ENCODE results near the gene DNMT3L.
"Not testable (repeated sequence)": the region's sequence is repeated elsewhere in the genome, so short reads cannot be mapped to it uniquely, and the experiment has no call there.

DNMT3L gene

DNA sequence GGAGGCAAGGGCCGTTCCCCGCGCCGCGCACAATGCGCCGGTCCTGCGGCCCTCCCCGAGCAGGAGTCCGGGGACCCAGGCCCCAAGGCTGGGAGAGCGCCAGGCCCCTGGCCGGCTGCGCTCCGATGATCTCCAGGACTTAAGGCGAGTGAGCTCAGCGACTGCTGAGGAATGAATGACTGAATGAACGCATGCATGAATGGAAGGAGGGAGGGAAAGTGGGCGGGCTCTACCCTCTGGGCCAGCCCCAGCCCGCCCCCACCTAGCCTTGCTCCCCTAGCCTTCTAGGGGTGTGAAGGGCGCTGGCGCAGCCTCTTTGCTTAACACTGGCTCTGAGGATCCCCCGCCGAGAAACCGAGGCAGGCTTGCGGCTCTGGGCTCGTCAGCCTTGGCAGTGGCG, 20.4 kb downstream of the DNMT3L start:
- DNase-seq: not testable (repeated sequence)

DNA sequence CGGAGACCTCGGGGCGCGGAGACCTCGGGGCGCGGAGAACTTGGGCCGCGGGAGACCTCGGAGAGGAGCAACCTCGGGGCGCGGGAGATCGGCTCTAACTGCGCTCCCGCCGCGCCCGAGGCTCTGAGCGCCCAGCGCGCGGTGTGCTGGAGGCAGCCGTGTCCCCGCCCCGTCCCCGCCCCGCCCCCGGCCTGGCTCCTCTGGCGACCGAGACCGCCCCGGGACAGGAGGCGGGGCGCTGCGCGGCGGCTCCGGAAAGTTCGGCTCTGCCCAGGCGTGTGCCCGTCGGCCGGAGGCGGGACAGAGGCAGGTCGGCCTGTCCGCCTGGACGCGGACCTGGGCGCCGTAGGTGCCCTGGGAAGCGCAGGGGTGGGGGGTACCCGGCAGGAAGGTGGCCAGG, 20.9 kb downstream of the DNMT3L start, which contains the start of gene ICOSLG:
ICOSLG (minus strand) TSS at position 102 of the 400 bp plus-strand sequence. CDS start 126 bp downstream, outside the sequence.
- DNase-seq: not testable (repeated sequence)

DNA sequence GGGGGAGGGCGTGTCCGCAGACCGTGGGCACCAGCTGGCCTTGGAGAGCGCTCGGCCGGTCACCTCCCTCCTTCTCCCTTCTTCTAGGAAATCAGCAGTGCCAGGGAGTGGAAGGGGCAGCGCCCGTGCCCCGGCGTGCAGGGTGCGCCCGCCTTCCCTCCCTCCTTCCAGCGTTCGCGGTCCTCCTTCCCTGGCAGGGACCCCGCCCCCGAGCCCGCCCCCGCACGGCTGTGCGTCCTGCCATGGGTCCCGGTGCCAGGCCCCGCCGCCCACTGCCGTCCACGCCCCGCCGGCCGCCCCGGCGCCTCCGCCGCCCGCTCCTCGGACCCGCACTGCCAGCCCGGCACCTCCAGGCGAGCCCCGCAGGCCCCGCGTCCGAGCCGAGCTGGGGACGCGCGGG, 21.3 kb downstream of the DNMT3L start:
- DNase-seq: not testable (repeated sequence)

DNA sequence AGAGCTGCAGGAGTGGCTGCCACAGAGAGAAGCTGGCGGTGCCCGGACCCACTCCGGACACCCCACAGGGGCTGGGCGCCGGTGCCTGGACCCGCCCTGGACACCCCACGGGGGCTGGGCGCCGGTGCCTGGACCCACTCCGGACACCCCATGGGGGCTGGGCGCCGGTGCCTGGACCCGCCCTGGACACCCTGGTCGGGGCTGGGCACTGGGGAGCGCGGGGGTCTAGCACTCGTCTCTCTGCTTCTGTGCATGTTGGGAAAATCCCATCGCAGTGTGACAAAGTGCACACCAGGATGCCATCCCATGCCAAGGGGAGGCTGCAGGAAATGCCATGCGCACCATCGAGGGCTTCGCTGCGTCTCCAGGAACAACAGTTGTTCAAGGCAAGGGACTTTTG, 32.1 kb downstream of the DNMT3L start:
- not testable (repeated sequence) for DNase-seq

DNA sequence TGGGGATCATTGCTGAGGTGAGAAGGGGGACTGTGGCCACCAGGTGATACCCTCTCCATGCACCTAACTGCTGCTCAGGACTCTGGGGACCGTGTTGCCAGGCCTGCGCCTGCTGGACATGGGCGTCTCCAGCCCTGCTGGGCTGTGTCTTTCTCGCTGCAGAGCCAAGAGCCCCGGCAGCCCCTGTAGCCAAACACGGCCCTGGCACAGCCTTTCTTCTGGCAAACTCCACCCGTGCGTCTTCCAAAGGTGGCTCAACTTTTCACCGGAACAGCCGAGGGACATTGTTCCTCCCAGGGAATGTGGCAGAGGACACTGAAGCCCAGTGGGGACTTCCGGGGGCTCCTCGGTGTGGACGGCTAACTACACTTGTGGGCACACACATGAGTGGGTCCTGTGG, 33.6 kb downstream of the DNMT3L start:
- DNase-seq: not testable (repeated sequence)

DNA sequence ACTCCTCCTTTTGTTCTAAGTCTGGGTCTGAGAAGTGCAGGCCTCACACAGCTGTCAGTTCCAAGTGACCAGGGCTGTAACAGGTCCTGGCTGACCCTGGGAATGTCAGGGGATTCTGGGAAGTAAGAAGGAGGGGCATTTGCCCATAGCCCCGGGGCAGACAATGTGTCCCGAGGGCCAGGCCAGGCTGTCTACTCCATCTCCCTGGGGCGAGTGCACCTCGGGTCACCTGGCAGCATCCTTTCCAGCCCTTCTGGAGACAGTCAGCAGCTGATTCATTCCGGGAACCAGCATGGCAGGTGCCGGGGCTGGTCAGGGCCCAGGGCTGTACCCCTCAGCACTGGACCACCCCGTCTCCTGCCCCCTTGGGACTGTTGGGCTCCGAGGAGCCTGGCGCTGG, 34.1 kb downstream of the DNMT3L start:
- not testable (repeated sequence) for DNase-seq

DNA sequence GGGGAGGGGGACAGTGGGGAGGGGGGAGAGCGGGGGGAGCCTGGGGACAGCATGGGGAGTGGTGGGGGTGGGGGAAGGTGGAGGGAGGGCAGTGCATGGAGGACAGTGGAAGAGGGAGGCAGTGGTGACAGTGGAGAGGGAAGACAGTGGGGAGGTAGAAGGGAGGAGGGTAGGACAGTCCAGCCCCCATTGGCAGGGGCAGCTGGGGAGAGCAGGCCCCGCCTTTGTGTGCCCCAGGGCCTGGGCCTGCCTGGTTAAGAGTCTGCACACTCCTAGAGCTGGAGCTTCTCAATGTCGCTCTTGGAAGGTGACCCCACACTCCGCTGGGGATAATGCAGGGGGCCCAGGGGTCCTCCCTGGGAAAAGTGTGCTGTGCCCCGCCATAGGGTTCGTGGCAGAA, 36.1 kb downstream of the DNMT3L start:
- not testable (repeated sequence) for DNase-seq

DNA sequence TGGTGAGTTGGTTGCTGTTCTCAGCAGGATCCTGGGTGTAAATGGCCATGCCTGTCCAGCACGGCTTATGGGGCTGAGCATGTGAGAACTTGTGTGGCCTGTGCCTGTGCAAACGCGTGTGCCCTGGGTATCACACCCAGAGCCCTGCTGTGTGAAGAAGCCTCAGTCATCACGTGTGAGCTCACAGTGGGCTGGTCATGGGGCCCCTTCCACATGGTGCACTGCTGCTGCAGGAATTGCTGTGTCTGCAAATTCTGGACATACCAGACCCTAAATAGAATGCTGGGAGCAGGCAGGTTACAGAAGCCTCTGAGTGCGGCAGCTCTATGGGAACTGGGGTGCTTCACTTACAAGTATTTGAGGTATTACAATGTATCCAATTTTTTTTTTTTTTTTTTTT, 38.4 kb downstream of the DNMT3L start:
- DNase-seq: not testable (repeated sequence)

DNA sequence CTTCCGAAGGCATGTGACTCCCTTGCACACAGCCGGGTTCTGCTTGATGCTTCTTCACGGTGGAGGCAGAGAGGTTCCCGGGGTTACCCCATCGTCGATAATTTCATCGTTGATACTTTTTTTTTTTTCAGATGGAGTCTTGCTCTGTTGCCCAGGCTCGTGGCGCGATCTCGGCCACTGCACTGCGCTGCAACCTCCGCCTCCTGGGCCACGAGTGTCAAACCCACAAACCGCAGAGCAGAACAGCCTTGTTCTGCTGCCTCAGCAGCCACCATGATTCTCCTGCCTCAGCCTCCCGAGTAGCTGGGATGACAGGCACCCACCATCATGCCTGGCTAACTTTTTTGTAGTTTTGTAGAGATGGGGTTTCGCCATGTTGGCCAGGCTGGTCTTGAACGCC, 41.0 kb downstream of the DNMT3L start:
- DNase-seq: not testable (repeated sequence)

DNA sequence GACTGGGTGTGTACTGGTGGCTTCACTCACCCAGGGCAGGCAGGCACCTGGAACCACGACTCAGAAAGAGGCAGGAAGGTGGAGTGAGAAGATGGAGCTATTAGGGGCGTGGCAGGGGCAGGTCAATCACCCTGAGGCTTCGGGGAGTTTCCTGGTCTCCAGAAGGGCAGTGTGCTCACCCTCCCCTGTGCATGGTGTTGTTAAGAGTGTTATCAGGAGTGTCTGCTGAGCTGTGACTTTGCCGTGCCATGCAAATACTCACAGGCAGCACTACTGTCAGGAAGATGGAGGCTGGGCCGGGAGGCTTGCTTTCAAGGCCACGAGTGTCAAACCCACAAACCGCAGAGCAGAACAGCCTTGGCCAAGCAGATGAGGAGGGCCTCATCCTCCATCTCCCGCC, 43.2 kb downstream of the DNMT3L start:
- not testable (repeated sequence) for DNase-seq

DNA sequence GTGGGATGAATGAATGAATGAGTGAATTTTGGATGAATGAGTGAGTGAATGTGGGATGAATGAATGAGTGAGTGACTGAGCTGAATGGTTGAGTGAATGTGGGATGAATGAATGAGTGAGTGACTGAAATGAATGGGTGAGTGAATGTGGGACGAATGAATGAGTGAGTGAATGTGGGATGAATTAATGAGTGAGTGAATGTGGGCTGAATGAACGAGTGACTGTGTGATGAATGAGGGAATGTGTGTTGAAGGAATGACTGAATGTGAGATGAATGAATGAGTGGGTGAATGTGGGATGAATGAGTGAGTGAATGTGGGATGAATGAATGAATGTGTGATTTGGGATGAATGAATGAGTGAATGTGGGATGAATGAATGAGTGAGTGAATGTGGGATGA, 49.7 kb downstream of the DNMT3L start:
- not testable (repeated sequence) for DNase-seq

DNA sequence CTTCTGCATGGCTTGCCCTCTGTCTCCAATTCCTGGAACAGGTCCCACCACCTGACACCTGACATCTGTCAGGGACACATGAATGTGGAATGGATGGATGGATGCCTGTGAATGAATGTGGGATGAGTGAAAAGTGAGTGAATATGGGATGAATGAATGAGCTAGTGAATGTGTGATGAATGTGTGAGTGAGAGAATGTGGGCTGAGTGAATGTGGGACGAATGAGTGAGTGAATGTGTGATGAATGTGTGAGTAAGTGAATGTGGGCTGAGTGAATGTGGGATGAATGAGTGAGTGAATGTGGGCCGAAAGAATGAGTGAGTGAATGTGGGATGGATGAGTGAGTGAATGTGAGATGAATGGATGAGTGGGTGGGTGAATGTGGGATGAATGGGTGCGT, 50.1 kb downstream of the DNMT3L start:
- not testable (repeated sequence) for DNase-seq

DNA sequence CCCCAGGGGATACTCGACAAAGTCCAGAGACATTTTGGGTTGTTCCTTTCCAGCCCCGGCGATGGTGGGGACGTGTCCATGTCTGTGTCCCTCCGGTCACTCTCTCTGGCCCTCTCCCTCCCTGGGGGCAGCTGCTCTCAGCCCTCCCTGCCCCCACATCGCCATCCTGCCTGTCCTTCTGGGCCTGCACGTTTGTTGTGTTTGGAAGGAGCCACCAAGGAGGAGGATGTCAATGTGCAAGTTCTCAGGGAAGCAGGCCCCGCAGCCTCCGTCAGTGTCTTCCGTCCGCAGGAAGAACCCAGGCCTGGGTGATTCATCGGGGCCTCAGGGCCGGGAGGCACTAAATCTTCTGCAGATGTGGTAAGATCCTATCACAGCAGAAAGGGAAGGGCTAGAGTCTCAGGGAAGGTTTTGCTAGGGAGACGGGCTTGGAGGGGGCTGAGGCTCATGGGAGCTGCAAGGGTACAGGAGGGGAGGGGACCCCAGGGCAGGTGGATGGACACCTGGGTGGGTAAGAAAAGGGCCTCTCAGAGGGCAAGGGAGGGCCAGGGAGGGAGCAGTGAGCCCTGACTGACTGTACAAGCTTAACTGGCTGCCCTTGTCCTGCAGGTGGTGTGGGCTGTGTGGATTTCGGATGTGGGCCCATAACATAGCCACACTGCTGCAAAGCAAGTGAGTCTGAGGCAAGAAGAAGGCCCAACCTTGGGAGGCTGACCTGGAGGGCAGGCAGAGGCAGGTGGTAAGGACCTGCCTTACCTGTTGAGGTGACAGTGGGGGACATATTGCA, 53.6 kb downstream of the DNMT3L start:
- not testable (repeated sequence) for DNase-seq

DNA sequence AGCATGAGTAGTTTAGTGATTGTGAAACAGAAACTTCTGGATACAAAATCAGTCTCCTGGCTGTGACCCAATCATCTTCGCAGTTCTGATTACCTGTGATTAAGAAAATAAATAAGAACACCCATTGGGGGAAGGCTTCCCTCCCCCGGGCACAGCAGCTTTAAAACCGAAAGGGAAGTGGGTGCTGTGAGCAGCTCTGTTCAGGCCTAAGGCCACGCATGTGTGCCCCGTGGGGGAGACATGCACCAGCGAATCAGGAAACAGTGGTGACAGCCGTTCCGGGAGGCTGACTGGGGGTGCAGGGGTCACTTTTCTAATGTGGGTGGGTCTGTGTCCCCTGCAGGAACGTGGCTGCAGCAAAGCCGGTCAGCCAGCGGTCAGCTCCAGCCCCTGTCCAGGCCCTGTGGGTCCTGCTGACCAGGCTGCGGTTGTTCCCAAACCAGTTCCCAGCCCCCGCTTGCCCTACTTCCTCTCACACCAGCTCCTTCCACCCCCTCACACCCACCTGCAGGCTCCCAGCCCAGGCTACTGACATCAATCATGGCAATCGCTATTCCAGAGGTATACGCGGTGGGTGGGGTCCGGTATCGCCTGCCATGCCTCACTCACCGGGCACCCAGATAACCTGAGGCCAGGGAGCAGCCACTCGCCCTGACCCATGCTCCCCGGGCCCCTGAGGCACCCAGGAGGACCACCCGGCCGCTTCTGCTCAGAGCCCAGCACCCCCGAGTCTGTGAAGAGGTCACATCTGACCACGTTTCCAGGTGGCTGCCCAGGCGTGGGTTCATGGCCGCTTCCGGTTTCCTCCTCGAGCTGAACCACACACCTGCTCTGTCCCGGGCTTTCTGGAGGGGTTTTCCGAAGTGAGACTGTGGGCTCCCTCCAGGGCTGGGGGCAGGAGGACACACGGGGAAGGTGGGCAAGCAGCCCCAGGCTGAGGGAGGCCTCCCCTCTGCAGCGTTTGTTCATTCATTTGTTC, 54.7 kb downstream of the DNMT3L start:
- DNase-seq: not testable (repeated sequence)

DNA sequence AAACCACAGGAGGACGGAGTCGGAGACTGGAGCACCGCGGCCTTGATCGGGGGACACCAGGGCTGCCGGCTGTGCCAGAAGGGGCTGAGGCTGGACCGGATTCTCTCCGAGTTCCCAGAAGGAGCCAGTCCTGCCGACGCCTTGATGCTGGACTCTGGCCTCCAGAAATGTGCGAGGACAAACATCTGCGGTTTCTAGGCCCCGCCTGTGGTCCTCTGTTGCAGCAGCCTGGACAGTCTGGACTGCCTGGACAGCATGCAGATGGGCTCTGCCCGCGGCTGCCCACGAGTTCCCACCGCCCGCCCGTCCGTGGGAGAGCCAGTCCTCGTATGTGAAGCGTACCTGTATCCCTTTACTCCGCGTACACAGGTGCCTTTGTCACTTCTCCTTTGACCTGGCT, 55.5 kb downstream of the DNMT3L start:
- DNase-seq: not testable (repeated sequence)

DNA sequence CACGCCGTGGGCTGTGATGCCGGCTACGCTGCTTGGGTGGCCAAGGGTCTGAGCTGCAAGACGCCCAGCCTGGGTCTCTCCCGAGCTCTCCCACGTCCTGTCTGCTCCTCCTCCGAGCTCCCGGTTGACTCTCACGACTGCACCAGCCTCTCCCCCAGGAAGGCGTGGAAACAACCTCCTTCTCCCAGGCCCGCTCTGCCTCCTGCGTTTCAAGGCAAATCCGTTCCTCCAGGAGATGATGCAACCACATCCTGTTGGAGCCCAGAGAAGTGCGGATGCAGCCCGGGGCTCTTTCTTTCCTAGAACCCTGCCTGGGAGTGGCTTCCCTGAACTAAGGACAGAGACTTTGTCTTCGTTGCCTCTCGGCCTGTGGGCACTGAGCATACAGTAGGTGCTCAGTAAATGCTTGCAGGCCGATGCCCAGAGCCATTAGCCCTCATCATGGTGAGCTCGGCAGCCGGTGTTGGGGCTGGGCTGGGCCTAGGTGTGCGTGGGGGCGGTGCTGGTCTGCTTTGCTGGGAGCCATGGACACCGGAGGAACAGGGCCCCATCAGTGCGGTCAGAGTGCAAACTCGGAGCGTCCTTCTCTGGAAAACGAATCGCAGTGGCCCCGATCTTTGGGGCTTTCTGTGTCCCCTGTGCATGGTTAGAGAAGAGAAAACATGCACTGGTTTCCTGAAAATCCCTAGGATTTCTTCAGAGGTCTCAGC, 59.0 kb downstream of the DNMT3L start:
- not testable (repeated sequence) for DNase-seq

DNA sequence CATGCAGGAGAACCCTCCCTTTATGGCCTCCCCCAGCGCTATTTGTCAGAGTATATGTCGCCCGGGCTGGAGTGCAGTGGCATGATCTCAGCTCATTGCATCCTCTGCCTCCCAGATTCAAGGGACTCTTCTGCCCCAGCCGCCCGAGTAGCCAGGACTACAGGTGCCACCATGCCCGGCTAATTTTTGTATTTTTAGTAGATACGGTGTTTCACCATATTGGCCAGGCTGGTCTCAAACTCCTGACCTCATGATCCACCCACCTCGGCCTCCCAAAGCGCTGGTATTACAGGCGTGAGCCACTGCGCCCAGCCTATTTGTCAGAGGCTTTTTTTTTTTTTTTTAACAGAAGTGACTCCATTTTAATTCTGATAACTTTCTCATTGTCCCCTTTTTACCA, 61.7 kb downstream of the DNMT3L start:
- DNase-seq: not testable (repeated sequence)

DNA sequence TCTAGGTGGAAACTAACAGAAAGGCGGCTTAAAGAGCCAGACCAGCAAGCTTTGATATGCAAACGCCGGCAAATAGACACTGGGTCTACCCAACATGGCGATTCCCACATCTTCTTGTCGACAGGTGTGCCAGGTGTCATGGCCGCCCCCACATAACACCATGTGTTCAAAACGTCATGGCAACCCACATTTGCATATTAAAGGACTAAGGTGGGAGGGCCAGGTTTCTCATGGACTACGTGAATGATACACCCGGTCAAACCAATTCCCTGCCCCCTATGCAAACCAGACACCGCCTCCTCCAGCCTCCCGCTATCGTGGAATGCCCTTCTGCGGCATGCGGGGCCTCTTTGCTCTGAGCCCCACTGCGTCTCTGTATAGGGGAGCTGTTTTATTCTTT, 62.2 kb downstream of the DNMT3L start:
- peak; percentile 19 for DNase-seq

DNA sequence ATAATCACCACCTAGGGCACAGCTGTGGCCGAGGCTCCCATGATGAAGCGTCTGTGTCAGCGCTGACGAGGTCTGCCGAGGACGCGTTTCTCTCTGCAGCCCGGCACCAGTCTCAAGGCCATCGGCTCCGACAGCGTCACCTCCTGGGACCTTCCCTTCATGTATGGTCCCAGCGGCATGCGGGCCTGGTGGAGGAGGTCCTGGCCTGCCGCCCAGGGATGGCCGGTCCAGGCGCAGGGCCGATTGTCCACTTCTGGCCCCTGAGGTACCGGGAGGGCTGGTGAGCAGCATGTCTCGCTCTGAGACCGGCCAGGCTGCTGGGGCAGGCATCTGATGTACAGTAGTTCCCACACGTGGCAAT, 64.6 kb downstream of the DNMT3L start:
- DNase-seq: not testable (repeated sequence)

Data from NCI-H1048 (cell line).